Central memory CD4-positive, alpha-beta T cell (primary cell): ENCODE measurements around the gene BRAP.
"Not testable (repeated sequence)": the region's sequence is repeated elsewhere in the genome, so short reads cannot be mapped to it uniquely, and the experiment has no call there.

Source experiments
- DNase-seq: peaks from one replicate; pipeline ENCODE4 v3.0.0; 2022

BRAP gene

DNA sequence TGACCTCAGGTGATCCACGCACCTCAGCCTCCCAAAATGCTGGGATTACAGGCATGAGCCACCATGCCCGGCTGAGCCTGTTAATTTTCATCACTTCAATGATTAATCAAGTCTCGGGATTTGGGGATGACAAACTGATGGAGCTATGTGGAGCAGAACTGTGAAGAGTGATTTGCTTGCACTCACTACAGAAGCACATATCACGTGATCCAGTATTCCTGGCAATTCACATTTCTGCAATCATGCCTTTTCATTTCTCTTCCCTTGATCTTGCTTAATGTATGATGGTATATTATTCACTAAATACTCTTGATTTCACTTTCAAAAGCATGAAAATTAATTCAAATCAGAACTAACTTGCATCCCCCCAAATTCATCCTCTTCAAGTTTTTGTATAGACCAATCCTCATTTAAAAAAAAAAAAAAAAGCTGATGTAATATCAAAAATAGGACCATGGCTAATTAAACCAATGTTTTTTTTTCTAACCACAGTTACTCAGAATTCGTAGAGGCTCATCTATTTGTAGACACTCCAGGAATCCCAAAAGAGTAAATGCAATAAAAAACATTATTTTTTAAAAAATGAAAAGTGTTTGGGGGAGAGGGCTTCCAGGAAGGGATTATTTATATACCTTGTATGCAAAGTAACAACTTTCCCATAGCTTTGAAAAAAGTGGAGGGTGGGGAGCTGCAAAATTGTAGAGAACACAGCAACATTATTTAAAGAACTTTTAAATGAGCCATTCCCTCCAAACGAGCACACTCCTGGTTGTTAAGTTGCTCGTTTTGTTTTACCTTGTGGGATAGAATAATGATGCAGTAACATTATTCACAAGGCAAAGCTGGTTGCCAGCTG, 79.6 kb downstream of the BRAP start:
- DNase-seq = no peak

DNA sequence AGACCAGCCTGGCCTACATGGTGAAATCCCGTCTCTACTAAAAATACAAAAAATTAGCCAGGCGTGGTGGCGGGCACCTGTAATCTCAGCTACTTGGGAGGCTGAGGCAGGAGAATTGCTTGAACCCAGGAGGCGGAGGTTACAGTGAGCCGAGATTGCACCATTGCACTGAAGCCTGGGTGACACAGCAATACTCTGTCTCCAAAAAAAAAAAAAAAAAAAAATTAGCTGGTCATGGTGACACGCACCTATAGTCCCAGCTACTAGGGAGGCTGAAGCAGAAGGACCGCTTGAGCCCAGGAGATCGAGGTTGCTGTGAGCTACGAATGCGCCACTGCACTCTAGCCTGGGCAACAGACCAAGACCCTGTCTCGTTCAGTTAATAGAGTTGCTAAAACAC, 82.9 kb downstream of the BRAP start:
- DNase-seq = not testable (repeated sequence)

DNA sequence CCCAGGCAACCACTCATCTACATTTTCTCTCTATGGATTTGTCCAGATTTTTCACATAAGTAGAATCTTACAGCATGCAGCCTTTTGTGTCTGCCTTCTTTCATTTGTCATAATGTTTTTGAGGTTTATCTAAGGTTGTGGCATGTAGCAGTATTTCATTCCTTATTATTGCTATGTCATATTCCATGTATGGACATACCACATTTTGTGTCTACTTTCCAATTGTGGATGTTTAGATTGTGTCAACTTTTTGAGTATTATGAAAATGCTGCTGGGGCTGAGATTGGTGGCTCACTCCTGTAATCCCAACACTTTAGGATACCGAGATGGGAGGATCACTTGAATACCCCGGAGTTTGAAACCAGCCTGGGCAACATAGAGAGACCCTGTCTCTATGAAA, 83.4 kb downstream of the BRAP start:
- DNase-seq = no peak

DNA sequence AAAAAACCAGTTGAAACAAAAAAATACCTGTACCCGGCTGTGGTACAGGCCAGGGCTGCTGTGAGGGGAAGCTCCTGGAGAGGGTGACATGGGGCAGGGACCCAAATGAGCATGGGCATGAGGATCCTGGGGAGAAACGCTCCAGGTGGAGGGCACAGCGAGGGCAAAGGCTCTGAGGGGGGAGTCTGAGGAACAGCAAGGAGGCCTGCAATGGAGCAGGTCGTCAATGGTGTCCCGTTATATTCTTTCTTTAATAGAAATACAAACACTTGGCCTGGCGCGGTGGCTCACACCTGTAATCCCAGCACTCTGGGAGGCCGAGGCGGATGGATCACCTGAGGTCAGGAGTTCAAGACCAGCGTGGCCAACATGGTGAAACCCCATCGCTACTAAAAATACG, 84.8 kb downstream of the BRAP start:
- DNase-seq = not testable (repeated sequence)

DNA sequence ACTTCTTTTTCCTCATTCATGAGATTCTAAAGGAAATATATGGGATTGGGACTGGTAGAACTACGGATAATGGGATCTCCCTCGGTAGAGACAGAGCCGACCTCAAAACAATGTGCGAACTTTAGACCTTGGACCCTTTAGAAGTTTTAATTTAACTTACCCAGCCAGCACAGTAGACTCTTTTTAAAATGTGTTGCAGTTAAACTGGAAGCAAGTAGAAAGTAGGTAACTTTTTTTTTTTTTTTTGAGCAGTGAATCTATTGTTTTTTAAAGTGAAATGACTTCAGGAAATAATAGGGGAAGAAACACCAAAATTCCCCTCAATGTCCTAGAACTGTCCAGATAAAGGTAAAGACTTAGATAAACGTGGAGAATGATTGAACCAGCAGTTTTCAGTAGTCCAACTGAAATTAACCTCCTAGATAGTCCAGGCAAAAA, 85.5 kb downstream of the BRAP start:
- no peak for DNase-seq

DNA sequence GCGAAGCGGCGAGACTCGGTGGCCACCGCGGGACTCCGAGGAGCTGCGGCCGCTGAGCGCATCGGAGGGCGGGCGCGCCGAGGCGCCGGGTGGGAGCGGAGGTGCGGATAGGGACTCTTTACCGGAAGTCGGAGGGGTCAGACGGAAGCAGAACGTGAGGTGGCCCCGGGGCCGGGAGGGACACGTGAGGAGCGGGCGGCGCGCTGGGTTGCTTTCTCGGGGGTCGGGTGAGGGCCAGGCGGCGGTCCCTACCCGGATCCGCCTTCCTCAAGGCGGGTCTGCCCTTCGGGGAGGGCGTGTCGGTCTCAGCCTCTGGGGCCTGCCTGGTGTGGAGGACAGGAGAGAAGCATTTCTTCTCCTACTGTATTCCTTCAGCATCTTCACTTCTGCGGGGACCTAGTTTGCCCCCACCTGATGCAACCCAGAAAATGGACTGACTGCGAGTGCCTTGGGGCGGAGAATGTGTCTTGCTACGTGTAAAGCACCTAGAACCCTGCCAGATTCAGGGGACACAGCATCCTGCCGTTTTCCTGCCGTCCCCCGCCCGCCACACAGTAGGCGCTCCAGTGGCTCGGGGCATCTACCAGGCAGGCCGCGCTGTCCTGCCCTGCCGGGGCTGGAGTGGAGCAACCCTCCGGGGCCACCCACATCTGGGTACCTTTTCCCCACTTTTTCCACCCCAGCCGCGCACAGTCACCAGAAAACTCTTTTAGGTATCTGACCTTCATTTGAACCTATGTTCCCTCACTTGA, 86.1 kb downstream of the BRAP start:
- peak; percentile 82 for DNase-seq

DNA sequence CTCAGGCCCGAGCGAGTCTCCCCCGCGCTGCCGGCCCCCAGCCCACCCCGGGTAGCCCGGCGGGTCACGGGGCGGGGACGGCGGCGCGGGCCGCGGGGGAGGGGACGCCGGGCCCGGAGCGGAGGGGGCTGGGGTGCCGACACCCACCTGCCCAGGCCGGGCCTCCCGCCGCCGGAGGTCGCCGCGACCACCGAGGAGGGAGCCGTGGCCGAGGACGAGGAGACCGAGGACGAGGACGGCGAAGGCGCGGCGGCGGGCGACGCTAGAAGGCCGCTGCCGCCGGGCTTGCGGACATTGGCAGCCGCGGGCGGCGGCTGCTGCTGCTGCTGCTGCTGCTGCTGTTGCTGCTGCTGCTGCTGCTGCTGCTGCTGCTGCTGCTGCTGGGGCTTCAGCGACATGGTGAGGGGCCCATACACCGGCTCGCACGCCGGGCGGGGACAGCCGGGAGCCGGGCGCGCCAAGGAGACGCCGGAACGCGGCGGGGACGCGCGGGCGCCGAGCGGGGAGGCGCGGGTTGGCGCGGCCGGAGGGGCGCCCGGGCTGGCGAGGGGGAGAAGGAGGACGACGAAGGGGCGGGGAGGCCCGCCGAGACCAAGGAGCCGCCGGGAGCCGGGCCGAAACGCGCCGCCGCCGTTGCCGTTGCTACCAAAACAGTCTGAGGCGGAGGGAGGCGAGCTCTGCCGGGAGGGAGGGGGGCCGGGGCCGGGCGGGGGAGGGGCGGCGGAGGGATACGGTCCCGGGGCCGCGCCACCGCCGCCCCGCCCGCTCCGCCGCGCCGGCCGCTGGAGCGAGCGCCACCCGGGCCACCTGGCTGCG, 86.9 kb downstream of the BRAP start, which contains the start of gene ATXN2:
Gene ATXN2 (minus strand): TSS at position 679 of the 816 bp plus-strand sequence. CDS start 281 bp downstream, at position 398.
- peak; percentile 76 for DNase-seq

DNA sequence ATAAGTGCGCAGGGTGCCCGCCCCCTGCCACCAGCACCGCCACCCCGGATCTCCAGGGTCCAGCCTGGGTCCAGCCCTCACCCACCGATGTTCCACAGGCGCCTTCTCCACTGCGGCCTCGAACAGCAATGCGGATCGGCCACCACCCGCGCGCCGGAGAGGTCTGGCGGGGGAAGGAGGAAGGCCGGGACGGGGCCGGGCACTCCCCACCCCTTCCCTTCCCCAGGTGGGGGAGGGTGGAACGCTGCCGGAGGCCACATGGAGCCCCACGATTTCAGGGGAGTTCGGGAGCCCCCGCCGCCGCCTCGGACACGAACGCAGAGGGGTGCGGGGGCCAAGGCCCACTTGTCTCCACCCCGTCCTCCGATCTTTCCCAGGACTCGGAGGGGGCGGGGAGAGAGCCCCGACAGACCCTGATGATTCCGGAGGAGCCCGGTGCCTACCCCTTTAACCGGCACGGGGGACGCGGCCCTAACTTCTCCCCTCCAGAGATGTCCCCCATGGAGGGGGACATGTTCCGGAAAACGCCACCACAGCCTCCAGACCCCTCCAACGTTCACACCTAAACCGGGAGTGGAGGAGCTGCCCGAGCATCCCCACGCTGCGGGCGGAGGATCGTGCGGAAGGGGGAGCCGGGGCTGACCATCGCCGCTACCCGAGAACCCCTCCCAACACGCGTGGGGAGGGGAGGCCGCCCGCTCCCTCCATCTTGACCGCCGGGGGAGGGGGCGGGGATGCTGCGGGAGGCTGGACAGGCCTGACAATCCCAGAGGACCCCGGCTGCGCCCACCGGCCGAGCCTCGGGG, 87.7 kb downstream of the BRAP start:
- peak; percentile 15 for DNase-seq

DNA sequence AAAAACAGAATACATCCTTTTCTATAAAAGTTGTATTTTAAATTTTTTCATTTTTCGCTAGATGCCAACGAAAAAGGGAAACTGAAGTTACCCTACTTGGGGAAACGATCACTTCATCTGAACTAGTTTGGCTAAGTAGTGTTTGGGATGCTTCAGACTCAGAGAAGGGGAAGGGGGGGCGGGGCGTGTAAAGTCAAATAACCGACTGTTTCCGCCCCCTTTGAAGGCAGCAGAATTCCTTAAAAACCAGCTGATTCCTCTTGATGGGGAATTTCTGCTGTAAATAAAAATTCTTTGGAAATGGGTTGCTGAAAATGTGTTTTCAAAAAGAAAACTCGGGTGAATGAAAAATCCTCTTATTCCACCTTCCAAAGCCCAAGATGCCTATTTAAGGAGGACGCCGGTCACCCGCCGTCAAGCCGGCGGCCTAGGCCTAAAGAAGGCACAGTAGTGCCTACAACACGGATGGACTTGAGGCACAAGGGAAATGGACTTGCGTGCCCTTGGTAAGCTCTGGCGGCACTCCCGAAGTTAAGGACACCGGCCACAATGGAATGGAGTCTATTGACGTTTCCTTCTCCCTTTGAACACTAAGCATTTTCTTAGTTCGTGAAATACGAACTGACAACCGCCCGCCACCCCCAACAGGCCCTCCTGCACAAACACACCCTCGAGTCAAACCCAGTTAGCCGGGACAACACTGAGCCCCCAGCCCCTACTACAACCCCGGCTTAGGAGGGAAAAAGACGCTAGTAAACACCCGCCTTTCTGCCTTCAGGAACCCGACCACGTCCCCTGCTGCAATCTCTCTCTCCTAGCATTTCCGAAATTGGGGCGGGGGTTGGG, 88.5 kb downstream of the BRAP start:
- peak; percentile 15 for DNase-seq

DNA sequence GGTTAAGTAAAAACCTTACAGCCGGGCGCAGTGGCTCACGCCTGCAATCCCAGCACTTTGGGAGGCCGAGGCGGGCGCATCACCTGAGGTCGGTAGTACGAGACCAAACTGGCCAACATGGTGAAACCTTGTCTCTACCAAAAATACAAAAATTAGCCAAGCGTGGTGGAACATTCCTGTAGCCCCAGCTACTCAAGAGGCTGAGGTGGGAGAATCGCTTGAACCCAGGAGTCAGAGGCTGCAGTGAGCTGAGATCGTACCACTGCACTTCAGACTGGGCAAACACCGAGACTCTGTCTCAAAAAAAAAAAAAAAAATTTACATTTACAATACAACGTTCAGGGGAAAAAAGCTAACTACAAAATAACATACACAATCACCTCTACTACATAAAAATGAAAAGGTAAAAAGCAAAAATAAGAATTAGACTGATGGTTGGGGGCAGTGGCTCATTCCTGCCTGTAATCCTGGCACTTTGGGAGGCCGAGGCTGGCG, 90.4 kb downstream of the BRAP start:
- DNase-seq = not testable (repeated sequence)
